ENCODE results near the gene SYT5.
"Not testable (repeated sequence)": the region's sequence is repeated elsewhere in the genome, so short reads cannot be mapped to it uniquely, and the experiment has no call there.

Gene SYT5

GRCh38 chr19:55179606-55180484, at the start of gene SYT5:
Gene SYT5 (minus strand): TSS chr19:55180289. CDS start chr19:55179041, 1,248 bp downstream.
- peak in 1 of 2 donors; percentile 32 for DNase-seq (ENCODE audit: low read depth in 2 of 2, low spot score in 1 of 2)

GRCh38 chr19:55229789-55230182, 49.7 kb upstream of the SYT5 start:
- DNase-seq (ENCODE audit: low read depth in 2 of 2, low spot score in 1 of 2): no peak

- no peak for DNase-seq (ENCODE audit: low read depth in 2 of 2, low spot score in 1 of 2)
These were observed 49.2 kb upstream of the SYT5 start for GRCh38 chr19:55229145-55229788.

- DNase-seq (ENCODE audit: low read depth in 2 of 2, low spot score in 1 of 2): no peak
These were observed 48.4 kb upstream of the SYT5 start, which contains the start of gene TMEM86B for GRCh38 chr19:55228403-55229031. Gene TMEM86B (minus strand): TSS chr19:55228763. CDS start chr19:55228741, 22 bp downstream.

GRCh38 chr19:55228015-55228391, 47.9 kb upstream of the SYT5 start:
- DNase-seq (ENCODE audit: low read depth in 2 of 2, low spot score in 1 of 2): no peak

- DNase-seq (ENCODE audit: low read depth in 2 of 2, low spot score in 1 of 2): no peak
These were observed 47.3 kb upstream of the SYT5 start for GRCh38 chr19:55227241-55228014.

GRCh38 chr19:55226788-55227187, 46.7 kb upstream of the SYT5 start:
- DNase-seq (ENCODE audit: low read depth in 2 of 2, low spot score in 1 of 2): no peak

- no peak for DNase-seq (ENCODE audit: low read depth in 2 of 2, low spot score in 1 of 2)
These were observed 46.2 kb upstream of the SYT5 start for GRCh38 chr19:55226273-55226672.

GRCh38 chr19:55225415-55225958, 45.4 kb upstream of the SYT5 start:
- no peak for DNase-seq (ENCODE audit: low read depth in 2 of 2, low spot score in 1 of 2)

GRCh38 chr19:55224679-55225414, 44.8 kb upstream of the SYT5 start:
- not testable (repeated sequence) for DNase-seq (ENCODE audit: low read depth in 2 of 2, low spot score in 1 of 2)

GRCh38 chr19:55224038-55224665, 44.1 kb upstream of the SYT5 start:
- no peak for DNase-seq (ENCODE audit: low read depth in 2 of 2, low spot score in 1 of 2)

- DNase-seq (ENCODE audit: low read depth in 2 of 2, low spot score in 1 of 2): no peak
These were observed 43.4 kb upstream of the SYT5 start for GRCh38 chr19:55223291-55224037.

- DNase-seq (ENCODE audit: low read depth in 2 of 2, low spot score in 1 of 2): no peak
These were observed 40.4 kb upstream of the SYT5 start for GRCh38 chr19:55220525-55220924.

- DNase-seq (ENCODE audit: low read depth in 2 of 2, low spot score in 1 of 2): peak in 1 of 2 donors; percentile 12
These were observed 36.5 kb upstream of the SYT5 start for GRCh38 chr19:55216461-55217198.

- DNase-seq (ENCODE audit: low read depth in 2 of 2, low spot score in 1 of 2): no peak
These were observed 33.5 kb upstream of the SYT5 start for GRCh38 chr19:55213547-55213946.

- peak in 1 of 2 donors; percentile 9 for DNase-seq (ENCODE audit: low read depth in 2 of 2, low spot score in 1 of 2)
These were observed 32.4 kb upstream of the SYT5 start for GRCh38 chr19:55212447-55212846.

- DNase-seq (ENCODE audit: low read depth in 2 of 2, low spot score in 1 of 2): no peak
These were observed 29.8 kb upstream of the SYT5 start for GRCh38 chr19:55209693-55210472.

Measured in stimulated activated CD8-positive, alpha-beta memory T cell treated with anti-CD3 and anti-CD28 coated beads, Interleukin-4, amount 100 ng/mL, for 1 hour (primary cell).